Measurements from ENCODE around the gene CCT6B. TPM values are rescaled to one million over a fixed set of nuclear protein-coding genes. Genes with fewer than 3 reads are reported as not detected.

CCT6B gene
- total and polyA plus RNA-seq, 2 of the 13 experiments (the other 11 are each of a cell fraction or from before 2014, with no cell fraction given) = 0.41 to 1.4 TPM

DNA sequence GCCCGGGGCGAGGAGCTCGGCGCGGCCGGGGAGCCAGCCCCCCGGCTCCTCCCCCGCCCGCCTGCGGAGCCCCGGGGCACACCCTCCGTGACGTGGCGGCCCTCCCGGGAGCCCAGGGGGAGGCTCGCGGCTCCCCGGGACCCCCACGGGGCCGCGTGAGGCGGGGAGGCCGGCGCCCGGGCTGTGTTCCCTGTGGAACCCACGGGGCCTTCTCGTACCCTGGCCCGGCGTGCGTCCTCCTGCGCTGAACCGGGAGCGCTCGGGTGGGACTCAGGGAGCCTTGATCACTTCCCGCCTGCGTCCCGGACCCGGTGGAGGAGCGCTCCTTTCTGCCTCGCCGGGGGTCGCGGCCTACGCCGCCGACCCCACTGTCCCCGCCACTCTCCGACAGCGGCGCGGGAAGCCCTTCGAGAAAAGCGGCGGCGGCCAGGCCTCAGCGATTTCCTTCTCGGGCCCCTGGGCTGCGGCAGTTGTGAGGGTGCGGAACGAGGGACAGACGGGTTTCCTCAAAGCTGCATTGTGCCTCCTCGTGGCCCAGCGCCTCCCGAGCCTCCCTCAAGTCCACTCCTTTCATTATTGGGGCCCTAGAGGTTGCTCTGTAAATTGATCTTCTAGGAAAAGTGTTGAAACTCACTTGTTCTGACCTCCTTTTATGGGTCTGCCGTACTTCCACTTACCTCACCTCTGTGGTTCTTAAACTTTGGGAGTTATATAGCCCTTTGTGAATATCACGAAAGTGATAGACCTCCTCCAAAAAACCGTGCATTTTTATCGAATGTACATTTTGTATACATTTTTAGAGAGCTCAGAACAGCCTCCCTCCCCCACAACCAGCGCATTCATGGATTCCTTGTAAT lies 19.6 kb upstream of the CCT6B start (continued):
- TF ChIP-seq, protein P1, sequence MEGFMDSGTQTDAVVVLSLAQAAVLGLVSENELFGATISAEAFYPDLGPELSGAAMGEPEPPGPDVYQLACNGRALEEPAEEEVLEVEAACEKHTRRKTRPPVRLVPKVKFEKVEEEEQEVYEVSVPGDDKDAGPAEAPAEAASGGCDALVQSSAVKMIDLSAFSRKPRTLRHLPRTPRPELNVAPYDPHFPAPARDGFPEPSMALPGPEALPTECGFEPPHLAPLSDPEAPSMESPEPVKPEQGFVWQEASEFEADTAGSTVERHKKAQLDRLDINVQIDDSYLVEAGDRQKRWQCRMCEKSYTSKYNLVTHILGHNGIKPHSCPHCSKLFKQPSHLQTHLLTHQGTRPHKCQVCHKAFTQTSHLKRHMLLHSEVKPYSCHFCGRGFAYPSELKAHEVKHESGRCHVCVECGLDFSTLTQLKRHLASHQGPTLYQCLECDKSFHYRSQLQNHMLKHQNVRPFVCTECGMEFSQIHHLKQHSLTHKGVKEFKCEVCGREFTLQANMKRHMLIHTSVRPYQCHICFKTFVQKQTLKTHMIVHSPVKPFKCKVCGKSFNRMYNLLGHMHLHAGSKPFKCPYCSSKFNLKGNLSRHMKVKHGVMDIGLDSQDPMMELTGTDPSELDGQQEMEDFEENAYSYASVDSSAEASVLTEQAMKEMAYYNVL (CRISPR knock-in tag; IDR thresholded peaks at IDR 0.05; ENCODE audit: borderline replicate concordance) = no peak
- TF ChIP-seq ZNF878 (CRISPR knock-in tag; IDR thresholded peaks at IDR 0.05) (no peak), ONECUT2 (CRISPR knock-in tag; IDR thresholded peaks at IDR 0.05) (no peak), SMAD3 (CRISPR knock-in tag; IDR thresholded peaks at IDR 0.05) (no peak), NKX3-1 (CRISPR knock-in tag; IDR thresholded peaks at IDR 0.05) (peak; percentile 42; the same call in 1 of the 2 replicates), ZC3H13 (CRISPR knock-in tag; IDR thresholded peaks at IDR 0.05) (no peak; the same call in 1 of the 2 replicates), MYNN (CRISPR knock-in tag; IDR thresholded peaks at IDR 0.05; ENCODE audit: low read depth) (no peak)
- TF ChIP-seq, protein P2, sequence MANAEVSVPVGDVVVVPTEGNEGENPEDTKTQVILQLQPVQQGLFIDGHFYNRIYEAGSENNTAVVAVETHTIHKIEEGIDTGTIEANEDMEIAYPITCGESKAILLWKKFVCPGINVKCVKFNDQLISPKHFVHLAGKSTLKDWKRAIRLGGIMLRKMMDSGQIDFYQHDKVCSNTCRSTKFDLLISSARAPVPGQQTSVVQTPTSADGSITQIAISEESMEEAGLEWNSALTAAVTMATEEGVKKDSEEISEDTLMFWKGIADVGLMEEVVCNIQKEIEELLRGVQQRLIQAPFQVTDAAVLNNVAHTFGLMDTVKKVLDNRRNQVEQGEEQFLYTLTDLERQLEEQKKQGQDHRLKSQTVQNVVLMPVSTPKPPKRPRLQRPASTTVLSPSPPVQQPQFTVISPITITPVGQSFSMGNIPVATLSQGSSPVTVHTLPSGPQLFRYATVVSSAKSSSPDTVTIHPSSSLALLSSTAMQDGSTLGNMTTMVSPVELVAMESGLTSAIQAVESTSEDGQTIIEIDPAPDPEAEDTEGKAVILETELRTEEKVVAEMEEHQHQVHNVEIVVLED (CRISPR knock-in tag; IDR thresholded peaks at IDR 0.05; ENCODE audit: borderline replicate concordance) = no peak; the same call in 1 of the 2 replicates
- TF ChIP-seq, protein P3, sequence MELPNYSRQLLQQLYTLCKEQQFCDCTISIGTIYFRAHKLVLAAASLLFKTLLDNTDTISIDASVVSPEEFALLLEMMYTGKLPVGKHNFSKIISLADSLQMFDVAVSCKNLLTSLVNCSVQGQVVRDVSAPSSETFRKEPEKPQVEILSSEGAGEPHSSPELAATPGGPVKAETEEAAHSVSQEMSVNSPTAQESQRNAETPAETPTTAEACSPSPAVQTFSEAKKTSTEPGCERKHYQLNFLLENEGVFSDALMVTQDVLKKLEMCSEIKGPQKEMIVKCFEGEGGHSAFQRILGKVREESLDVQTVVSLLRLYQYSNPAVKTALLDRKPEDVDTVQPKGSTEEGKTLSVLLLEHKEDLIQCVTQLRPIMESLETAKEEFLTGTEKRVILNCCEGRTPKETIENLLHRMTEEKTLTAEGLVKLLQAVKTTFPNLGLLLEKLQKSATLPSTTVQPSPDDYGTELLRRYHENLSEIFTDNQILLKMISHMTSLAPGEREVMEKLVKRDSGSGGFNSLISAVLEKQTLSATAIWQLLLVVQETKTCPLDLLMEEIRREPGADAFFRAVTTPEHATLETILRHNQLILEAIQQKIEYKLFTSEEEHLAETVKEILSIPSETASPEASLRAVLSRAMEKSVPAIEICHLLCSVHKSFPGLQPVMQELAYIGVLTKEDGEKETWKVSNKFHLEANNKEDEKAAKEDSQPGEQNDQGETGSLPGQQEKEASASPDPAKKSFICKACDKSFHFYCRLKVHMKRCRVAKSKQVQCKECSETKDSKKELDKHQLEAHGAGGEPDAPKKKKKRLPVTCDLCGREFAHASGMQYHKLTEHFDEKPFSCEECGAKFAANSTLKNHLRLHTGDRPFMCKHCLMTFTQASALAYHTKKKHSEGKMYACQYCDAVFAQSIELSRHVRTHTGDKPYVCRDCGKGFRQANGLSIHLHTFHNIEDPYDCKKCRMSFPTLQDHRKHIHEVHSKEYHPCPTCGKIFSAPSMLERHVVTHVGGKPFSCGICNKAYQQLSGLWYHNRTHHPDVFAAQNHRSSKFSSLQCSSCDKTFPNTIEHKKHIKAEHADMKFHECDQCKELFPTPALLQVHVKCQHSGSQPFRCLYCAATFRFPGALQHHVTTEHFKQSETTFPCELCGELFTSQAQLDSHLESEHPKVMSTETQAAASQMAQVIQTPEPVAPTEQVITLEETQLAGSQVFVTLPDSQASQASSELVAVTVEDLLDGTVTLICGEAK (IDR thresholded peaks at IDR 0.05) = no peak
- TF ChIP-seq, protein P3 (CRISPR knock-in tag; IDR thresholded peaks at IDR 0.05) = peak; percentile 28
- TF ChIP-seq, protein P4, sequence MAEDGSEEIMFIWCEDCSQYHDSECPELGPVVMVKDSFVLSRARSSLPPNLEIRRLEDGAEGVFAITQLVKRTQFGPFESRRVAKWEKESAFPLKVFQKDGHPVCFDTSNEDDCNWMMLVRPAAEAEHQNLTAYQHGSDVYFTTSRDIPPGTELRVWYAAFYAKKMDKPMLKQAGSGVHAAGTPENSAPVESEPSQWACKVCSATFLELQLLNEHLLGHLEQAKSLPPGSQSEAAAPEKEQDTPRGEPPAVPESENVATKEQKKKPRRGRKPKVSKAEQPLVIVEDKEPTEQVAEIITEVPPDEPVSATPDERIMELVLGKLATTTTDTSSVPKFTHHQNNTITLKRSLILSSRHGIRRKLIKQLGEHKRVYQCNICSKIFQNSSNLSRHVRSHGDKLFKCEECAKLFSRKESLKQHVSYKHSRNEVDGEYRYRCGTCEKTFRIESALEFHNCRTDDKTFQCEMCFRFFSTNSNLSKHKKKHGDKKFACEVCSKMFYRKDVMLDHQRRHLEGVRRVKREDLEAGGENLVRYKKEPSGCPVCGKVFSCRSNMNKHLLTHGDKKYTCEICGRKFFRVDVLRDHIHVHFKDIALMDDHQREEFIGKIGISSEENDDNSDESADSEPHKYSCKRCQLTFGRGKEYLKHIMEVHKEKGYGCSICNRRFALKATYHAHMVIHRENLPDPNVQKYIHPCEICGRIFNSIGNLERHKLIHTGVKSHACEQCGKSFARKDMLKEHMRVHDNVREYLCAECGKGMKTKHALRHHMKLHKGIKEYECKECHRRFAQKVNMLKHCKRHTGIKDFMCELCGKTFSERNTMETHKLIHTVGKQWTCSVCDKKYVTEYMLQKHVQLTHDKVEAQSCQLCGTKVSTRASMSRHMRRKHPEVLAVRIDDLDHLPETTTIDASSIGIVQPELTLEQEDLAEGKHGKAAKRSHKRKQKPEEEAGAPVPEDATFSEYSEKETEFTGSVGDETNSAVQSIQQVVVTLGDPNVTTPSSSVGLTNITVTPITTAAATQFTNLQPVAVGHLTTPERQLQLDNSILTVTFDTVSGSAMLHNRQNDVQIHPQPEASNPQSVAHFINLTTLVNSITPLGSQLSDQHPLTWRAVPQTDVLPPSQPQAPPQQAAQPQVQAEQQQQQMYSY (CRISPR knock-in tag; IDR thresholded peaks at IDR 0.05) = peak; percentile 85
